HG03565 (cell line): ENCODE measurements around the gene CORO2B.
"Not testable (repeated sequence)": the region's sequence is repeated elsewhere in the genome, so short reads cannot be mapped to it uniquely, and the experiment has no call there.

Experiments
- ATAC-seq: cut with Tn5 transposase; IDR thresholded peaks from one replicate; pipeline ENCODE4 v1.9.1; 2021; ENCODE audit warnings: mild to moderate bottlenecking, moderate library complexity; ENCODE audit not compliant: unreplicated experiment

CORO2B gene

DNA sequence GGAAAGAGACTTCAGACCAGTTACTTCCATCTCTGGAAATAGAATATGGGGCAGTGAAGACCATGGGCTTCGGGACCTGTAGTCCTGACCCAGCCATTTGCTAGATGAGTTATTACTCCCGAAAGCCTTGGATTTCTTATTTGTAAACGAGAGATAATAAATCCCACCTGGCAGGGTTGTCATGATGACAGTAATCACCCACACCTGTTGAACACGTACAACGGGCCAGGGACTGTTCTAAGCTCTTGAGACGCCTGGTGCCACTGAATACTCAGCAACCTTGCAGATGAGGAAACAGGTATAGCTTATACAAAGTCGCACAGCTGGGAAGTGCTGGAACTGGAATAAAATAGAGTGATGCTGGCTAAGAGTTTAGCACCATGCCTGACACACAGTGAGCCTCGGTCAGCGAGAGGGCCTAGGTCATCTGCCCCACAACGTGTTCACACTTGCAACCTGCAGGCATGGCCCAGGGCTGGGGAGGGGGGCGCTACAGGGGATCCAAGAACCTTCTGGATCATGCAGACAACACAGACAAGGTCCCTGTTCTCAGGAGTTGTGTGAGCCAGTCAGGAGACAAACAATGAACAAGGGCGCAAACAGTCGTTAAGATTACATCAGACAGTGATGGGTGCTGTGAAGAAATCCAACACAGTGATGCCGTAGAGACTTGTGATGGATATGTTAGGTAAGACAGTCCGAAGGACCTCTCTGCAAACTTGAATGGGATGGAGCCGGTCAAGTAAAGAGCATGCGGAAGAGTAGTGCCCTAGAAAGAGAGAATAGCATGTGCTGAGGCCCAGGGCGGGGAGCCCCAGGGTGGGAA, 89.2 kb downstream of the CORO2B start:
- ATAC-seq: no peak

DNA sequence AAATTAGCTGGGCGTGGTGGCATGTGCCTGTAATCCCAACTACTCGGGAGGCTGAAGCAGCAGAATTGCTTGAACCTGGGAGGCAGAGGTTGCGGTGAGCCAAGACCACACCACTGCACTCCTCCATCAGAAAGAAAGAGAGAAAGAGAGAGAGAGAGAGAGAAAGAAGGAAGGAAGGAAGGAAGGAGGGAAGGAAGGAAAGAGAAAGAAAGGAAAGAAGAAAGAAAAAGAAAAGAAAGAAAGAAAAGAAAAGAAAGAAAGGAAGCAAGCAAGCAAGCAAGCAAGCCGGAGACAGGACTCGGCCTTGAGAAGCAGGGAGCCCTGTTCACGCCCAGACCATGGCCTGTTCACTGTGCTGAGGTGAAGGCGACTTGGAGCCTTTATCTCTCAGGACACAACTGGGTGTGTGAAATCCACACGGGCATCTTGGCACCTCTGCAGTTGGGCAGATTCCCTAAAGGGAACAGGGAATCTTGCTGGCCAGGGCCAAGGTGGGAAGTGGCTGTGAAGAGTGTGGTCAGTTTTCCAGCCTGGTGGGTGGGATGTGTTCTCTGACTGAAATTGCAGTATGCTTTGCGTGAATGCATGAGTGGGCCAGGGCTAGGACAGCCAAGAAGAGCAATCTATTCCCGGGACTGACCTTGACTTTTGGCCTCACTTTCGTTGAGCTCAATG, 90.3 kb downstream of the CORO2B start:
- ATAC-seq: no peak

DNA sequence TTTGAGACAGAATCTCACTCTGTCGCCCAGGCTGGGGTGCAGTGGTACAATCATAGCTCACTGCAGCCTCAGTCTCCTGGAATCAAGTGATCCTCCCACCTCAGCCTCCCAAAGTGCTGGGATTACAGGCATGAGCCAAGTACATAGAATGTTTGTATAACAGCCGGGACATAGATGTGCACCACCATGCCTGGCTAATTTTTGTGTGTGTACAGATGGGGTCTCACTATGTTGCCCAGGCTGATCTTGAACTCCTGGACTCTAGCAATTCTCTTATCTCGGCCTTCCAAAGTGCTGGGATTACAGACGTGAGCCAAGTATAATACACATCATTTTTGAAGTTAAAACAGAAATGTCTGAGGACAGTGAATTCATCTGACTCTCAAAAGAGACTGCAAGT, 93.5 kb downstream of the CORO2B start:
- no peak for ATAC-seq

DNA sequence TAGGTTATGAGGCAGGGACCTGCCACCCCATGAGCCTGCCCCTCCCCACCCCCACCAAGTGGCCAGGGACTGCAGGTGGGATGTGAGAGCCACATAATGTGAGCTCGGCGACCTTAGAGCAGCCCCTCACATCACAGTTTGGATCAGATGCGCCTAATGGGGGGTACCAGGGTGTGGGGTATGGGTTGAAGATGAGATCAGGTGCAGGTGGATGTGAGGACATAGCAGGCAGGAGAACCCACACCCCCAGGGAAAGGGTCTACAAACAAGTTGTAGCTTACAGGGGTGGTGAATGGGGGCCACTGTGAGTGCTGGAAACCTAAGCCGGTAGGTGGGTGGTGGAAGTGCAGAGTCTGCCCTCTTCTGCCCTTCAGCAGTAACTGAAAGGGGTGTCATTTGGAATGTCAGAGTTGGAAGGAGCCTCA, 94.0 kb downstream of the CORO2B start:
- ATAC-seq: no peak

DNA sequence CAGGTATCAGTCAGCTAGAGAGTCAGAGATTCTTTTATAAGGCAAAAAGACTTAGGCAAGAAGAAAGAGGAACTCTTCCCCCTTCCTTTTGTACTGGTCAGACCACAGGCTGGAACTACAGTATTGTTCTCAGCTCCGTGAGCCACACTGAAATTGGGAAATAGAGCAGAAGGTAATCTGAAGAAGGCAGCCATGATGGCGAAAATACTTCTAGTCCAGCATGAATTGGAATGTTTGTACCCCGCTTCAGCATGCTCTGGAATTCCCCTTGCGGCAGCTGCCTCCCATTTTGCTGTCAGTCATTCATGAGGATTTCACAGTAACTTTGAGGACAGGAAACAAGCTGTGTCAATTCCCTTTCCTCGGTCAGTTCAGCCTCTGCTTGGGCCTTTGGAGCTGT, 96.2 kb downstream of the CORO2B start:
- no peak for ATAC-seq

DNA sequence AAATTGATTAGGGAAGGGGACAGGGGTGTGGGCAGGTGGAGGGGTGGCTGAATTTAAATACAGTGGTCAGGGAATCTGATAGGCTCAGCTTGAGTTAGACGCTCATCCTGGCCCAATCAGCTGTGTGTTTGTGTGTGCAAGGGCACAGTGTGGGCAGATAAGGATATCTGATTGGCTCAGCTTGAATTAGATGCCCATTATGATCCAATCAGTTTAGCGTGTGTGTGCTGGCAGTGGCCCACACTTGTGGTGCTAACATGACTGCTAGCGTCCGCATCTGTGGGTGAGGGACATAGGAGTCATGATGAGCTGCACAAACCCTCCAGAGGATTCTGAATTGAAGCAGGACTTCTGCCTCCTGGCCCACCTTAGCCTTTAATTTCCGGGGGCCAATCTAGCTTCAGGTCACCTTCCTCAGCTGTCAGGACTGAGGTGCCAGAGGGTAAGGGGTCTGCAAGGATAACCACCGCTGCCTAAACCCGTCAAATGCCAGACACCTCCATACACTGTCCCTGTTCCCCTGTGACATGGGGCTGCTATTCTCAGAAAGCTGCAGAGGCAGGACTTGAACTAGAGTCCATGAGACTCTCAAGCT, 97.3 kb downstream of the CORO2B start:
- ATAC-seq: no peak

DNA sequence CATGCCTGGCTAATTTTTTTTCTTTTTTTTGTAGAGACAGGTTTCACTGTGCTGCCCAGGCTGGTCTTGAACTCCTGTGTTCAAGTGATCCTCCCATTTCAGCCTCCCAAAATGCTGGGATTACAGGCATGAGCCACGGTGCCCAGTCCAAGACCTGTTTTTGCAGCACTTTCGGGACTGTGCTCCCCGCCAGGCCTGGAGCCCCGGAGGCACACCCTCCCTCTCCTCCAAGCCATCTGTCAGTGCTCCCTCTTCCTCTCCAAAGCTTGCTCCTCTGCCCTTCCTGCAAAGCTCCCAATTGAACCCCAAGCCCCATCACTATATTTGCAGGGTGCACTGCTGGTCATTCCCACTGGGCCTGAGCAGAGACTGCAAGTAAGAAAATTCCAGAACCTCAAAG, 98.1 kb downstream of the CORO2B start:
- ATAC-seq: no peak

DNA sequence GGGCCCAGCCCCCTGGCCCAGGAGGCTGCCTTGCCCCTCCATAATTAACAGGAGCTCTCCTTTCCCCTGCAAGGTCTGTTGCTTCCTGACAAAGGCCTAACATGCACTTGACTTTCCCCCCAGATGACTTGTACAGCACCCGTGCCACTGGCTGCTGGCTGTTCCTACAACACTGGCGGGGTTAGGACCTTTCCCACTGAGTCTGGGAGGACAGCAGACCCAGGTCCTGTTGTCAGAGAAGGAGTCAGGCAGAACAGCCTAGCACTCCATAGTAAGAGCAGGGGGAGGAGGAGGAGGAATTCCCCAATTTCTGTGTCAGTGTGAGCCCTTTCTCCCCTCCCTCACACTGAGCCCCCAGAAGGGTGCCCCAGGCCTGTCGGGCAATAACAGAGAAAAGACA, 99.2 kb downstream of the CORO2B start:
- no peak for ATAC-seq

DNA sequence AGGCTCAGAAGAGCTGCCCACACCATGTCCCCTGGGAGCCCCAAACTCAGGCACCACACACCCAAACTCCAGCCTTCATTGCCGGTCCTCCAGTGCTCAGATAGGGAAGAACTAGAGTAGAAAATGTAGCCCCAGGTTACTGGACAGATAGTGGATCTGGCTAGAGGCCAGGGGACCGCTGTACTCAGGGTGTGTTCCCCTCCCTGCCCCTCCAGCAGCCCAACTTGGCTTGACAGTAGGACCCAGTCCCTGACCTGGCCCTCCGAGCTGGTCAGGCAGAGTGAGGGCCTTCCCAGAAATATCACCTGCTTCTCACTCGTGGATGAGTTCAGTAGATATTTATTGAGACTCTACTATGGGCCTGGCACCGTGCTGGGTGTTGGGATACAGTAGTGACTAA, 100.0 kb downstream of the CORO2B start:
- ATAC-seq: no peak

DNA sequence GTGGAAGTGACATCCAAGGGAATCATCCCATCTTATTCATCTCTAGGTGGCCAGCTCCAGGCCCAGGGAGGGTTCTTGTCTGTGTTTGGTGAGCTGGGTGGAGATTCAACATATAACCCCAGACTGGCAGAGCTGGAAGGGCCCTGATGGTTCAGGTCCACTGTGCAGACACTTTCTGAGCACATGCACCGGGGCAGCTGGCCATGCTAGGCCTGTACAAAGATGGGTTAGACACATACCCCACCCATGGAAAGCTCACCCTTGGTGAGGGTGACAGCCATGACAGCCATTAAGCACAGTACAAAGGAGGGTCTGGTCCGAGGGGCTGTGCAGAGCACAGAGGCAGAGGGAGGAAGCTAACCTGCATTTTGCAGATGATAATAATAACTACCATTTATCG, 100.4 kb downstream of the CORO2B start:
- ATAC-seq: no peak

DNA sequence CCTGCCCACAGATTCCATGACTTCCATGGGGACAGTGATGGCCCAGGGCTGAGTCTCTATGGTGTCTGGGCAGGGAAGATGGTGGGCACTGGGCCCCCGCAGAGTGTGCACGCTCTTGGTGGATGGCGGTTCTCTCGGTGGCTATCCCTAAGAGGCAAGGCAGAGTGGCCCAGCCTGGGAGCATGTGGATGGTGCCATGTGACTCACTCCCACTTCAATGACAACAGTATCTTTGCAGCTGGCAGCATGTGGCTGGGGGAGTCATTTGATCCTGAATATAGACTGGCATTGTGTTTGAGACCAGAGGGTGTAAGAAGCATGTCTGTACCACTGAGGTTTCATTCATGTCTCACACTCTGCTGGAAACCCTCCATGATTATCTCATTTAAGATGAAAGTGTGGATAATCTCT, 101.2 kb downstream of the CORO2B start:
- ATAC-seq: no peak

DNA sequence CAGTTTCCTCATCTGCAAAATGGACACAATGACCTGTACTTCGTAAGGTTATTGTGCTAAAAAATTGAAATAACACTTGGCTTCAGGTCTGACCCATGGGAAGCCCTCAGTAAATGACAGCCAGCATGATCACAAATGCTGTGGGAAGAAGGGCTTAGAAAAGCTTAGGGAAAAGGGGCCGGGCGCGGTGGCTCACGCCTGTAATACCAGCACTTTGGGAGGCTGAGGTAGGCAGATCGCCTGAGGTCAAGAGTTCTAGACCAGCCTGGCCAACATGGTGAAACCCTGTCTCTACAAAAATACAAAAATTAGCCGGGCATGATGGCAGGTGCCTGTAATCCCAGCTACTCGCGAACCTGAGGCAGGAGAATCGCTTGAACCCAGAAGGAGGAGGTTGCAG, 102.0 kb downstream of the CORO2B start:
- not testable (repeated sequence) for ATAC-seq

DNA sequence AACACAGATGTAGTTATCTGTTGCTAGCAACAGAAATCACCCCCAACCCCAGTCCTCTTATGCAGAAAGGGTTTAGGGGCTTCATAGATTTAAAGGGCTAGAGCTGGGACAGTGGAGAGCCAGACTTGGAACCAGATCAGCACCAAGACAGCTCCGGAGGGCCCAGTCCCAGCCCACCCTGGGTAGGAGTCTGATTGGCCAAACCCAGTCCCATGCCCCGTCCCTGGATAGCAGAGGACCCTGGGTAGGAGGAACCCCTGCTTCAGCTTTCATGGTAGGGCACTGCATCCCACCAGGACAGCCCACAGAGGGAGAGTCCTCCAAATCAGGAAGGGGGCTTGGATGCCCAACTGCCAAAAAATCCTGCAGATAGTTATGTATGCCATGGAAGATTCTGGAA, 103.0 kb downstream of the CORO2B start:
- ATAC-seq: no peak

DNA sequence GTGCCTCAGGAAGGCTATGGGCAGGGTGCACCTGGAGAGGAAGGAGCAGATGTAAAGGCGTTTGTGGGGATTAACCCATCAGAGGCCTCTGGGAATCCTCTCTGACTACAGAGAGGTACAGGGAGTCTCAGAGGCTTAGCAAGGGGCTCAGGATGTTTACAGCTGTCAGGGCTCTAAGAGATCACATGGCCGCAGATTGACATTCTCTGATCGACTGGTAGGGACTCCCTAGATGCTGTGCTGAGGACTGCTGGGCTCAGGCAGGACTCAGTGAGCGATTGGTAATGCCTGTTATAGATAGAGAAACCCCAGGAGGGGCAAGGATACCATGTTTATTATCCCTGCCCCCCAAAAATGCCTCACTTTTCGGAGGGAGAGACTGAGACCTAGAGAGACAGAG, 103.5 kb downstream of the CORO2B start:
- no peak for ATAC-seq

DNA sequence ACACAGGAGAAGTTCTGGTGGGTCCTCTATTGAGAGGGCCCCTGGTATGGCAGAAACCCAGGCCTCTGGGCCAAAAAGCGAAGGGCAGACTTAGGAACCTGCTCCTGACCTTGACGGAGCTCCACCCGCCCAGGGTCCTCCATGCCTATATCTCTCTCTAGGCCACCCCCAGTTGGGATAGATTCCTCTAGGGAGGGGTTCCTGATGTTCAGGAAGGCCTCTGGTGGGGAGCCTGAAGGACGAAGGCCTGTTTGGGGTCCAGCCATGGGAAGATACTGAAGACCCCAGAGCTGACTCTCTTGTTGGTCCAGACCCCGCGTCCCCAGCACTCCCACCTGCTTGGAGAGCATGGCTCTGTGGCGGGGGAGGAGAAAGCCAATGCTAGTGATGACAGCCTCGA, 104.2 kb downstream of the CORO2B start:
- no peak for ATAC-seq

DNA sequence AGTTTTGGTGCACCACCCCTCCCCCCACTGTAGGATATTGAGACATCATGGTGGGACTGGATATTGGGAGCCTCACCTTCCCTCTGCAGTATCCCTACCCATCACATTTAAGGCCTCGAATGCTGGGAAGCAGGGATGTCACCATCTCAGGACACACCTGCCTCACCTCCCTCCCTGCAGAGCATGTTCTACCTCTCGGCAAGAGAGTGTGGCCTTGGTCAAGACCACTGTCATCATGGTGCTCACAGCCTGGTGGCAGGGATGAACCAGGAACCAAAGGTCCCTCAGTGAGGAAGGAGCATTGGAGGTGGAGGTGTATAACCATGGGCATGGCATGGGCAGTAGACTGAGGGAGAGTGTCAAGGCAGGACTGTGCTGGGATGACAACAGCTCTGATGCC, 104.8 kb downstream of the CORO2B start:
- ATAC-seq: no peak

DNA sequence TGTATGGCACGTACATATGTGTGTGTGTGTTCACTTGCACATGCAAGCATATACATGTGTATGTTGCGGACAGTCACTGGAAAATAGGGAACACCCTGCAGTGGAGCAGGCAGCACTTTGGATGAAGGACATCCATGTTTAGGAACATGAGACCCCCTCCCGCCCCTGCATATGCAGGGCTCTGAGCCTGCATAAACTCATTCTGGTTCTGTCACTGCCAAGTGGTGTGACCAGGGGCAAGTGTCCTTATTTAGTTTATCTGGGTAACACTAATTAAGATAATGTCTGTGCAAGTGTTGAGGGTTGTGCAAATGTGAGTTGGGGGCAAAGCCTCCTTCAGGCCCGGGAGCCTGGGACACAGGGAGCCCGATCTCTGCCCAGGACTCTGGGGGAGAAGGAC, 105.7 kb downstream of the CORO2B start:
- ATAC-seq: no peak

DNA sequence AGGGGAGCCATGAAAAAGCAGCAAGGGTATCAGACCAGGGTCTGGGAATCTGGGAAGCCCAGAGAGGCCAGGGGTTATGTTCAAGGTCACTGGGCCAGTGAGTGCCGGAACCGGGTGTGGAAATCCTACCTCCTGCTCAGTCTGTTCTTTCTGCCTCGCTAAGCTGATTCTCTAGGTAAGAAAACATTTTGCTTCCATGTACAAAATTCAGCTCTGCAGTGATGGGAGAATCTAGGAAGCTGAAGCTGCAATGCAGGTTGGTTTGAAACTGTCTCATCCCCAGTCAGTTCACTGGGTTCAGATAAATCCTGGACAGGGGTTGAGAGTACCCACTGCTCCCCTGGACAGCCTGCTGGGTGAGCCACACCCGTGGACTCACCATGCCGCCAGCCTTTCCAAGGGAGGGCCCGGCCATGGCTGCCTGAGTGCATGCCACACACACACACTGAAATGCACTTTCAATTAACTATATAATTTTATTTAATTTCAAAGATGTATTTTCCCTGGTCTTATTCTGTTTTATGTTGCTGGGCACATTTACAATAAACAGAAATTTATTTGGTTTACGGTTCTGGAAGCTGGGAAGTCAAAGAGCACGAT, 108.4 kb downstream of the CORO2B start:
- ATAC-seq: no peak

DNA sequence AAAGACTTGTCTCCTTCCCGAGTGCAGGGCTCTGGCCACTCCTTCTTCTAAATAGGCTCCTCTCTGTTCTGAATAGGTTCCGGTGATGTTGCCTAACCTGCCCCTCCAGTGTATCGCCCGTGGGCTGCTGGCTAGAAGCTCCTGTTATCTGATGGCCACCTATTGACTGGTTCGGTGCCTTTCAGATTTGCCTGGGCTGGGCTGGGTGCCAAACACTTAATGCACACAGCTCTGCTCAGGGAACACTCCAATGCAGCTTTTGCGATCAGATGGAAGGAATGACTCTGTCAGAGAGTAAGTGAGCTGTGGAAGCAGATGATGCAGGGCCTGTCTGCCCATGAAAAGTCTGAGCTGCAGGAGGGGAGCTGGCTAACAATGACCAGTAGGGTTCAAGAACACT, 112.9 kb downstream of the CORO2B start:
- ATAC-seq: no peak

DNA sequence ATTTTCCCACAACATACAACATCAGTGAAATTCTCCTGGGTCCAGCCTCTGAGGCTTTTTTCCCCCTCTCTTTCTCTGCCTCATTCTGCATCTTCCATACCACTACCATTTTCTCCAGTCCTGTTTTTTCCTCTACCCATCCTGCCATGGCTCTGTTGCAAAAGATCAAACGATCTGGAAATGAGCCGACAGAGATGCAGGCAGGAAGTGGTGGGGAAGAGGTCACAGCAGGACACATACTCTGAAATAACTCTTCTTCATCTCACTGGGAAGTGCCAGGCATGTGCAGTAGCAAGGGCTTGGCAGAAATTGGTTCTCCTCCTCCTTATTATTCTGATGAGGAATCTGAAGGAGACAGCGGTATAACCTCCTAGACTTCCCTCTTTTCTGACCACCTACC, 114.3 kb downstream of the CORO2B start:
- no peak for ATAC-seq

DNA sequence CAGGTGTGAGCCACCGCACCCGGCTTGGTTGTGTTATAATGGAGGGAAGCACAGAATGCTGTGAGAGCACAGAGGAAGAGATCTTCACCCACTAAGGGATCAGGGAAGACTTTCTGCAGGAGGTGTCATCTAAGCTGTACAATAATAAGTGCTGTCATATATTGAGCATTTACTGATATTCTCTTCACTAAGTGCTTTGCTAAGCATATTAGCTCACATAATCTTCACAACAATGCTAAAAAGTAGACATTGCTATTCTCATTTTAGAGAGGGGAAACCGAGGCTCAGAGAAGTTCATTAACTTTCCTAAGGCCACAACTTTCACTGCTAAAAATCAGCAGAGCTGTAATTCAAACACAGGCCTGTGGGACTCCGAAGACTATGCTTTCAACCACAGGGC, 115.3 kb downstream of the CORO2B start:
- ATAC-seq: no peak

DNA sequence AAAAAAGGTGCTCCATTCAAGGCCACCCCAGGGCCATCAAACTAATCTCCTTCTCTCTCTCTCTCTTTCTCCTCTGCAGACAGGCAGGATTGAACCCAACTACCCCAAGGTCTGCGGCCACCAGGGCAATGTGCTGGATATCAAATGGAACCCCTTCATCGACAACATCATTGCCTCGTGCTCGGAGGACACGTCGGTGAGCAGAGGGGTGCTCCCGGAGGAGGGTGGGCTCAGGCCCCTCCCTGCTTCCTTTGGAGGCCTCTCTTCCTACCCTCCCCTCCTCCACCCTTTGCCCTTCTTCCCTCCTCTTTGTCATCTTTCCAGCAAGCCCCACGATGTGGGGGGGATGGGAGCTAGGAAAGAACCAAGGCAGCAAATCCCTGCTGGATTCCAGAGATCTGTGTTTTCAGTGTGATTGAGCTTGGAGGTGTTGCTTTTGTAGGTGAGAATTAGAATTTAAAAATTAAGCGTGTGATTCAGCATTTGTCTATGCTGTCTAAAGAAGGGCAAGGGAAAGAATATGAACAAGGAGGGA, 116.3 kb downstream of the CORO2B start:
- no peak for ATAC-seq
